SK-N-SH treated with all-trans-retinoic acid at 6 μM for 48 hours (cell line): Measurements from ENCODE around the gene PHF13.
"Not testable (repeated sequence)": the region's sequence is repeated elsewhere in the genome, so short reads cannot be mapped to it uniquely, and the experiment has no call there.

Experiments used
- ATAC-seq: fragments of 200-7000 bp; cut with Tn5 transposase; 3 replicates; pipeline ENCODE4 v1.9.1; 2020; ENCODE audit warnings: mild to moderate bottlenecking, moderate library complexity
- ARNTL ChIP-seq: fragments of 450-650 bp; formaldehyde crosslinking; IDR thresholded peaks from 2 replicates; pipeline ENCODE4 v1.5.0; 2020; ENCODE audit warnings: low read depth, mild to moderate bottlenecking, moderate library complexity, borderline replicate concordance
- BACH2 ChIP-seq: fragments of 250-450 bp; sonication (Bioruptor Pico); IDR thresholded peaks from 2 replicates; pipeline ENCODE4 v1.9.0; 2021; ENCODE audit warnings: mild to moderate bottlenecking, borderline replicate concordance
- CREB5 ChIP-seq: fragments of 250-450 bp; sonication (Bioruptor Pico); IDR thresholded peaks from 2 replicates; pipeline ENCODE4 v1.5.1; 2020; ENCODE audit warnings: low read depth, mild to moderate bottlenecking, moderate library complexity
- CSDC2 ChIP-seq: fragments of 250-450 bp; sonication (Bioruptor Pico); IDR thresholded peaks from 2 replicates; pipeline ENCODE4 v1.5.0; 2020; ENCODE audit warnings: mild to moderate bottlenecking, moderate library complexity
- CSRNP3 ChIP-seq: fragments of 250-450 bp; sonication (Bioruptor Pico); IDR thresholded peaks from 2 replicates; pipeline ENCODE4 v1.5.1; 2021; ENCODE audit warnings: mild to moderate bottlenecking, moderate library complexity
- GLIS3 ChIP-seq: fragments of 250-450 bp; sonication (Bioruptor Pico); IDR thresholded peaks from 2 replicates; pipeline ENCODE4 v1.5.0; 2020; ENCODE audit warnings: mild to moderate bottlenecking, moderate library complexity
- ISL1 ChIP-seq: fragments of 250-450 bp; sonication (Bioruptor Pico); IDR thresholded peaks from 2 replicates; pipeline ENCODE4 v2.1.2; 2022; ENCODE audit warnings: mild to moderate bottlenecking, moderate library complexity
- OSR1 ChIP-seq: fragments of 250-450 bp; sonication (Bioruptor Pico); IDR thresholded peaks from 2 replicates; pipeline ENCODE4 v1.8.0; 2022; ENCODE audit warnings: moderate library complexity, mild to moderate bottlenecking, inconsistent platforms
- PATZ1 ChIP-seq: fragments of 250-450 bp; sonication (Bioruptor Pico); IDR thresholded peaks from 2 replicates; pipeline ENCODE4 v1.8.0; 2020; ENCODE audit warnings: mild to moderate bottlenecking, moderate library complexity, borderline replicate concordance
- POU6F1 ChIP-seq: fragments of 250-450 bp; sonication (Bioruptor Pico); IDR thresholded peaks from 2 replicates; pipeline ENCODE4 v1.8.0; 2021; ENCODE audit warnings: low read depth, mild to moderate bottlenecking, moderate library complexity, borderline replicate concordance
- RARB ChIP-seq: fragments of 250-450 bp; sonication (Bioruptor Pico); IDR thresholded peaks from 2 replicates; pipeline ENCODE4 v1.8.0; 2021; ENCODE audit warnings: mild to moderate bottlenecking, moderate library complexity
- SNAI2 ChIP-seq: fragments of 250-450 bp; sonication (Bioruptor Pico); IDR thresholded peaks from 2 replicates; pipeline ENCODE4 v1.5.0; 2020; ENCODE audit warnings: mild to moderate bottlenecking, moderate library complexity
- TCF4 ChIP-seq: fragments of 250-450 bp; sonication (Bioruptor Pico); IDR thresholded peaks from 2 replicates; pipeline ENCODE4 v1.8.0; 2021; ENCODE audit warnings: mild to moderate bottlenecking, moderate library complexity, borderline replicate concordance
- TOX ChIP-seq: fragments of 250-450 bp; sonication (Bioruptor Pico); IDR thresholded peaks from 2 replicates; pipeline ENCODE4 v1.8.0; 2021; ENCODE audit warnings: mild to moderate bottlenecking, moderate library complexity, borderline replicate concordance
- TSHZ2 ChIP-seq: fragments of 250-450 bp; sonication (Bioruptor Pico); IDR thresholded peaks from 2 replicates; pipeline ENCODE4 v1.5.0; 2020; ENCODE audit warnings: mild to moderate bottlenecking, moderate library complexity
- ZC3H10 ChIP-seq: fragments of 250-450 bp; sonication (Bioruptor Pico); IDR thresholded peaks from 2 replicates; pipeline ENCODE4 v1.5.1; 2021; ENCODE audit warnings: mild to moderate bottlenecking, moderate library complexity
- ZFP3 ChIP-seq: fragments of 250-450 bp; sonication (Bioruptor Pico); IDR thresholded peaks from 2 replicates; pipeline ENCODE4 v1.5.0; 2020; ENCODE audit warnings: mild to moderate bottlenecking, moderate library complexity
- ZFP30 ChIP-seq: fragments of 450-650 bp; formaldehyde crosslinking; IDR thresholded peaks from 2 replicates; pipeline ENCODE4 v1.5.0; 2022; ENCODE audit warnings: mild to moderate bottlenecking, moderate library complexity
- ZNF565 ChIP-seq: fragments of 450-650 bp; formaldehyde crosslinking; conservative IDR thresholded peaks from 2 replicates; pipeline ENCODE4 v1.5.0; 2020; ENCODE audit warnings: low read depth, mild to moderate bottlenecking, moderate library complexity
- ZNF70 ChIP-seq: fragments of 450-650 bp; formaldehyde crosslinking; IDR thresholded peaks from 2 replicates; pipeline ENCODE4 v1.5.0; 2020; ENCODE audit warnings: mild to moderate bottlenecking, moderate library complexity

The PHF13 gene

GRCh38 chr1:6658359-6659060 is 45.0 kb downstream of the PHF13 start:
- TF ChIP-seq BACH2 (CRISPR knock-in tag) (no peak), GLIS3 (CRISPR knock-in tag) (no peak), ZNF70 (CRISPR knock-in tag) (no peak), SNAI2 (CRISPR knock-in tag) (no peak), ZFP3 (CRISPR knock-in tag) (no peak), CSRNP3 (no peak), ISL1 (CRISPR knock-in tag) (no peak), POU6F1 (CRISPR knock-in tag) (no peak)
- TF ChIP-seq, all 23 proteins: peak for 0
- ATAC-seq, result no peak

GRCh38 chr1:6660415-6661049 is 47.0 kb downstream of the PHF13 start:
- peak; percentile 87 for ATAC-seq
- TF ChIP-seq GLIS3 (CRISPR knock-in tag) (no peak), OSR1 (CRISPR knock-in tag) (no peak), POU6F1 (CRISPR knock-in tag) (peak; percentile 60; the same call in 1 of the 2 replicates), ZC3H10 (CRISPR knock-in tag) (0 out of 2 replicates have a peak, but pooled peaks have one; percentile 29), CSRNP3 (peak; percentile 69; the same call in 1 of the 2 replicates), SNAI2 (CRISPR knock-in tag) (0 out of 2 replicates have a peak, but pooled peaks have one; percentile 29), TCF4 (CRISPR knock-in tag) (peak; percentile 24; the same call in 1 of the 2 replicates), ZFP30 (no peak), TOX (CRISPR knock-in tag) (no peak), CREB5 (peak; percentile 88), ISL1 (CRISPR knock-in tag) (peak; percentile 78), ARNTL (no peak), PATZ1 (peak; percentile 48; the same call in 1 of the 2 replicates)
- TF ChIP-seq, all 23 proteins: peak for 8

GRCh38 chr1:6662468-6662867 is 48.9 kb downstream of the PHF13 start:
- not testable (repeated sequence) for ATAC-seq

GRCh38 chr1:6666696-6667095 is 53.2 kb downstream of the PHF13 start:
- TF ChIP-seq ISL1 (CRISPR knock-in tag) (no peak), POU6F1 (CRISPR knock-in tag) (no peak), TSHZ2 (no peak), RARB (CRISPR knock-in tag) (no peak), ZNF565 (CRISPR knock-in tag) (no peak), CSDC2 (no peak)
- no peak for ATAC-seq
